Esophagus squamous epithelium (tissue), 4 donors: ENCODE data around the gene NKX2-3.

Experiments
- CTCF ChIP-seq, 6 experiments: fragments of 450-650 bp in 4 of 6; fragments of 200-600 bp in 2 of 6; sonication (generic) in 2 of 6; IDR thresholded peaks; one replicate each; pipeline ENCODE4 v1.5.1; 2016 to 2019; ENCODE audit warnings: antibody characterized with exemption in 6 of 6, mild to moderate bottlenecking in 4 of 6, moderate library complexity in 4 of 6
- POLR2A ChIP-seq, 4 donors: fragments of 450-650 bp; IDR thresholded peaks; one replicate each; pipeline ENCODE4 v1.6.1; 2017; ENCODE audit warnings: antibody characterized with exemption in 4 of 4, mild to moderate bottlenecking in 4 of 4, moderate library complexity in 3 of 4

GRCh38 chr10:99489271-99489670 is 43.5 kb upstream of the NKX2-3 start:
- TF ChIP-seq CTCF (IDR thresholded peaks at IDR 0.05) (no peak), POLR2A (IDR thresholded peaks at IDR 0.05) (no peak)
